DOHH2 (cell line): Measurements from ENCODE around the gene NCF2.

Experiments
- H3F3A ChIP-seq: fragments of 200-600 bp; sonication (generic), shearing (Covaris generic); 2 replicates; pipeline ENCODE4 v1.6.0; 2016; ENCODE audit warnings: antibody characterized with exemption, mild to moderate bottlenecking; ENCODE audit not compliant: control insufficient read depth, insufficient read depth
- H3K27ac ChIP-seq: fragments of 200-600 bp; sonication (generic); 2 replicates; pipeline ENCODE4 v1.5.1; 2014; ENCODE audit warnings: low read depth, mild to moderate bottlenecking, low read length, moderate library complexity
- H3K27me3 ChIP-seq: fragments of 200-600 bp; sonication (generic); 2 replicates; pipeline ENCODE4 v1.6.1; 2014; ENCODE audit warnings: mild to moderate bottlenecking, low read length, mixed read lengths; ENCODE audit not compliant: control insufficient read depth
- H3K36me3 ChIP-seq: fragments of 200-600 bp; sonication (generic); 2 replicates; pipeline ENCODE4 v1.6.1; 2014; ENCODE audit warnings: mild to moderate bottlenecking, low read length, moderate library complexity, mixed read lengths; ENCODE audit not compliant: control insufficient read depth
- H3K4me1 ChIP-seq: fragments of 200-600 bp; sonication (generic); 2 replicates; pipeline ENCODE4 v1.6.1; 2014; ENCODE audit warnings: mild to moderate bottlenecking, low read length, mixed read lengths; ENCODE audit not compliant: control insufficient read depth
- H3K4me2 ChIP-seq: fragments of 200-600 bp; sonication (generic); 2 replicates; pipeline ENCODE4 v1.6.0; 2014; ENCODE audit warnings: mild to moderate bottlenecking, low read length, moderate library complexity
- H3K4me3 ChIP-seq: fragments of 200-600 bp; sonication (generic); 2 replicates; pipeline ENCODE4 v1.5.1; 2014; ENCODE audit warnings: mild to moderate bottlenecking, low read length, mixed read lengths
- H3K79me2 ChIP-seq: fragments of 200-600 bp; sonication (generic); 2 replicates; pipeline ENCODE4 v1.6.1; 2014; ENCODE audit warnings: mild to moderate bottlenecking, low read length, mixed read lengths; ENCODE audit not compliant: control insufficient read depth
- H3K9me2 ChIP-seq: fragments of 200-600 bp; sonication (generic); replicated peaks from 2 replicates; pipeline ENCODE4 v1.6.1; 2014; ENCODE audit warnings: mild to moderate bottlenecking, low read length, mixed read lengths; ENCODE audit not compliant: control insufficient read depth
- H3K9me3 ChIP-seq: fragments of 200-600 bp; sonication (generic); 2 replicates; pipeline ENCODE4 v1.6.1; 2014; ENCODE audit warnings: antibody characterized with exemption, low read length, mixed read lengths; ENCODE audit not compliant: control insufficient read depth, insufficient read depth
- H4K20me1 ChIP-seq: fragments of 200-600 bp; sonication (generic); 2 replicates; pipeline ENCODE4 v1.6.0; 2014; ENCODE audit warnings: low read depth, mild to moderate bottlenecking, antibody characterized with exemption, low read length, moderate library complexity; ENCODE audit not compliant: control insufficient read depth, insufficient read depth
- CTCF ChIP-seq: fragments of 200-600 bp; sonication (generic); IDR thresholded peaks from one replicate; pipeline ENCODE4 v1.5.1; 2014; ENCODE audit warnings: antibody characterized with exemption, mild to moderate bottlenecking, low read depth, low read length; ENCODE audit not compliant: poor library complexity, severe bottlenecking
- EZH2phosphoT487 ChIP-seq: fragments of 200-600 bp; sonication (generic); IDR thresholded peaks from 2 replicates; pipeline ENCODE4 v1.6.1; 2017; ENCODE audit warnings: borderline replicate concordance, mild to moderate bottlenecking, antibody characterized with exemption, low read length, moderate library complexity, mixed read lengths

Gene NCF2

GRCh38 chr1:183611021-183611420 is 20.8 kb upstream of the NCF2 start:
- no peak overlapping the region for H3K4me3 ChIP-seq
- H3F3A ChIP-seq: no peaks in the 10 kb centered on the region
- no peak overlapping the region for H3K27ac ChIP-seq
- peaks cover 20% of the 10 kb centered on the region for H3K4me1 ChIP-seq
- no peaks in the 10 kb centered on the region for H3K9me2 ChIP-seq
- no peaks in the 10 kb centered on the region for H3K36me3 ChIP-seq
- H3K79me2 ChIP-seq: no peaks in the 10 kb centered on the region
- no peaks in the 10 kb centered on the region for H3K9me3 ChIP-seq
- no peak overlapping the region for H3K4me2 ChIP-seq
- no peak for TF ChIP-seq CTCF
- no peak for TF ChIP-seq EZH2phosphoT487
- H3K27me3 ChIP-seq: peaks cover 5% of the 10 kb centered on the region; the same call in 1 of the 2 replicates
- no peaks in the 10 kb centered on the region for H4K20me1 ChIP-seq

- Histone ChIP-seq H3F3A (no peaks in the 10 kb centered on the region), H3K4me3 (no peak overlapping the region), H3K9me2 (no peaks in the 10 kb centered on the region), H3K36me3 (no peaks in the 10 kb centered on the region), H3K4me2 (no peak overlapping the region), H3K79me2 (no peaks in the 10 kb centered on the region), H3K27ac (no peak overlapping the region), H3K9me3 (no peaks in the 10 kb centered on the region), H4K20me1 (no peaks in the 10 kb centered on the region), H3K27me3 (peaks cover 5% of the 10 kb centered on the region; the same call in 1 of the 2 replicates), H3K4me1 (peaks cover 24% of the 10 kb centered on the region)
- TF ChIP-seq EZH2phosphoT487 (no peak), CTCF (no peak)
Measured at GRCh38 chr1:183609759-183610452, 19.6 kb upstream of the NCF2 start.

- H3K4me3 ChIP-seq: no peak overlapping the region
- H3F3A ChIP-seq: no peaks in the 10 kb centered on the region
- no peaks in the 10 kb centered on the region for H3K9me3 ChIP-seq
- no peak overlapping the region for H3K27ac ChIP-seq
- H3K36me3 ChIP-seq: no peaks in the 10 kb centered on the region
- H3K4me2 ChIP-seq: no peak overlapping the region; the same call in 1 of the 2 replicates
- no peaks in the 10 kb centered on the region for H3K9me2 ChIP-seq
- TF ChIP-seq EZH2phosphoT487 (no peak), CTCF (peak; percentile 62)
- no peaks in the 10 kb centered on the region for H3K79me2 ChIP-seq
- H4K20me1 ChIP-seq: no peaks in the 10 kb centered on the region
- peaks cover 24% of the 10 kb centered on the region for H3K4me1 ChIP-seq
- H3K27me3 ChIP-seq: peaks cover 5% of the 10 kb centered on the region; the same call in 1 of the 2 replicates
Measured at GRCh38 chr1:183609313-183609712, 19.1 kb upstream of the NCF2 start.
